Naive thymus-derived CD8-positive, alpha-beta T cell (primary cell): ENCODE measurements around the gene ZFPM1. TPM values are rescaled to one million over a fixed set of nuclear protein-coding genes. Genes with fewer than 3 reads are reported as not detected.
A peak's percentile ranks its signal among the peaks of the same experiment; 100 is the strongest.

Experiments
- ATAC-seq, 2 donors: fragments of 150-1000 bp; cut with Tn5 transposase in 1 of 2; sonication (Bioruptor Pico), chemical (Tn5 transposase) in 1 of 2; 1 replicate in 1 of 2; 2 replicates in 1 of 2; pipeline ENCODE4 v1.10.0; 2021; ENCODE audit warnings: mild to moderate bottlenecking in 2 of 2, moderate library complexity in 2 of 2
- POLR2A ChIA-PET: fragments of 350-600 bp; sonication (Branson Sonifier 250); formaldehyde crosslinking; loops from one replicate; lab custom pipeline; 2021; ENCODE audit warnings: antibody characterized with exemption; lab: Charles Lee
- DNase-seq, 10 donors: peaks; one replicate each; pipeline versions ENCODE4 v3.0.0 to v3.0.0-alpha.2; 2020 to 2022
- H3K27ac Mint-ChIP-seq, 10 donors: one replicate each; pipeline ENCODE4 v1.8.0; 2020 to 2022; ENCODE audit warnings: mild to moderate bottlenecking in 10 of 10, mixed read lengths in 10 of 10, moderate library complexity in 4 of 10, inconsistent platforms in 1 of 10
- H3K27me3 Mint-ChIP-seq, 5 donors: one replicate each; pipeline ENCODE4 v1.8.0; 2021 to 2022; ENCODE audit warnings: mixed read lengths in 5 of 5
- H3K36me3 Mint-ChIP-seq, 3 donors: one replicate each; pipeline ENCODE4 v1.8.0; 2020 to 2022; ENCODE audit warnings: mixed read lengths in 3 of 3, mild to moderate bottlenecking in 2 of 3, inconsistent platforms in 1 of 3
- H3K4me1 Mint-ChIP-seq, 4 donors: one replicate each; pipeline ENCODE4 v1.8.0; 2021 to 2022; ENCODE audit warnings: mixed read lengths in 4 of 4
- H3K4me3 Mint-ChIP-seq, 10 donors: one replicate each; pipeline ENCODE4 v1.8.0; 2020 to 2022; ENCODE audit warnings: mild to moderate bottlenecking in 10 of 10, mixed read lengths in 10 of 10, moderate library complexity in 6 of 10, inconsistent platforms in 1 of 10
- H3K9me3 Mint-ChIP-seq, 9 donors: one replicate each; pipeline ENCODE4 v1.8.0; 2020 to 2022; ENCODE audit warnings: mixed read lengths in 9 of 9, mild to moderate bottlenecking in 3 of 9, inconsistent platforms in 1 of 9, moderate library complexity in 1 of 9
- microRNA-seq: library from miRNA; unstranded; fragments of <30 nt; microRNA quantifications from one replicate; pipeline ENCODE4 v1.2.0, GENCODE V29; 2022; ENCODE audit warnings: borderline microRNAs expressed
- polyA plus RNA-seq, 3 donors: library from polyadenylated mRNA; unstranded; fragments of 300-500 nt; fragmentation: Illumina TruSeq; gene quantifications; one replicate each; pipeline ENCODE4 v1.2.3, GENCODE V29; 2021
- total RNA-seq, 8 experiments: library from RNA in 2 of 8; stranded (reverse) in 2 of 8; gene quantifications; one replicate each; pipeline ENCODE4 v1.2.3 and lab custom pipeline; 2021 to 2026

The ZFPM1 gene
- total and polyA plus RNA-seq, 5 experiments from 2014 or later, result 0.23 to 10.8 (median 0.36) TPM

DNA sequence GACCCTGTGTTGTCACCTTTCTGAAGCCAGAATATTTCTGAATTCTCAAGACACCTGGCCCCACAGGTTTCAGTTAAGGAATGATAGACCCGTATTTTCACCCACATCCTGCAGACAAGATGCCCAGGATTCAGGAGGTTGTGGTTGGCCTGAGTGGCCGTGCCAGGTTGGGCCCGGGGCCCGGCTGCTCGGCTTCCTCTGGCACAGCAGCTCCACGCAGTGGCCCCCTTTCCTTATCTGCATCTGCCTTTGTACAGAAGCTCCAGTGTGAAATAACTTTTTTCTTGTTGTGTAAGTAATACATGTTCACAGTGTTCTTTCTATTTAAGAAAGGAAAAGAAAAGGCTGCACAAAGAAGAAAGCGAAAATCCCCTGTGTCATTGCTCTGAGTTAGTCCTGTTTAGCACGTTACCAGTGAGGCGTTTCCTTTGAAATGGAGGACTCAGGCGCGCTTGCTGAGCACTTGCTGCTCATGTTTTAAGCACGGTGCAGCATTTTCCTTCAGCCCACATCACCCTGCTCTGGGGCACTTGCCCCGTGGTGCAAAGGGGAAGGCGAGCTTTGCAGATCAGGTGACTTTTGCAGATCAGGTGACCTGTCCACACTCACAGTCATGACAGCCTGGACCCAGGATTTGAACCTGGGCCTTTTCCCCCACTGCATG lies 130.0 kb downstream of the ZFPM1 start:
- Mint-ChIP-seq H3K4me3 (peak overlapping the region in 3 of 10 donors; percentile 14 to 23 (median 22)), H3K27me3 (no peaks in the 10 kb centered on the region), H3K27ac (peak overlapping the region in 6 of 10 donors; percentile 27 to 75 (median 40)), H3K36me3 (peaks cover 5 to 66% (median 7%) of the 10 kb centered on the region in 3 donors), H3K9me3 (no peaks in the 10 kb centered on the region), H3K4me1 (peaks cover 30 to 70% (median 47%) of the 10 kb centered on the region in 4 donors)
- POLR2A ChIA-PET, result interaction anchor here (1.4 kb wide), 1 partner anchor 11 kb away, joined by 3 read pairs; no protein-coding TSS in a partner anchor
- ATAC-seq (no peak), DNase-seq (no peak)

DNA sequence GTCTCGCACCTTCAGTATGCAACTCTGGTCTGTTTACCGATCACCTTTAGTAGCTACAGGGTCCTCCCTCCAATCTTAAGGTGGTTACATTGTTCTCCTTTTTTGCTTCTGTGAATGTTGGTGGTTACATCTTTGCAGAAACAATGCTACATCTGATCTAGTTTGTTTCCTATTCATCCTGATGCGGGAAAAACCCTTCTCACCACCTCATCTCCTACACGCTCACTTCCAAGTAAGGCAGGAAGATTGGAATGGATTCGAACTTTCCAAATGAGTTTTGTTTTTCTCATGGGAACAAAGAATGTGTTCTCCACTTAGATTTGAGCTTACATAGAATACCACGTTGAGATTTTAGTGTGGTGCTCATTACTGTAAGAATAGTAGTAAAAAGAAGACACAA lies 131.6 kb downstream of the ZFPM1 start:
- Mint-ChIP-seq H3K9me3 (no peaks in the 10 kb centered on the region), H3K4me3 (no peak overlapping the region), H3K4me1 (peaks cover 22 to 65% (median 36%) of the 10 kb centered on the region in 4 donors), H3K27ac (peak overlapping the region in 3 of 10 donors; percentile 2 to 79 (median 13)), H3K36me3 (peaks cover 9 to 67% (median 10%) of the 10 kb centered on the region in 3 donors), H3K27me3 (no peaks in the 10 kb centered on the region)
- ATAC-seq (no peak), DNase-seq (no peak)
- POLR2A ChIA-PET, result interaction anchor here (0.5 kb wide), 1 partner anchor 64 kb away, joined by 4 read pairs; no protein-coding TSS in a partner anchor

DNA sequence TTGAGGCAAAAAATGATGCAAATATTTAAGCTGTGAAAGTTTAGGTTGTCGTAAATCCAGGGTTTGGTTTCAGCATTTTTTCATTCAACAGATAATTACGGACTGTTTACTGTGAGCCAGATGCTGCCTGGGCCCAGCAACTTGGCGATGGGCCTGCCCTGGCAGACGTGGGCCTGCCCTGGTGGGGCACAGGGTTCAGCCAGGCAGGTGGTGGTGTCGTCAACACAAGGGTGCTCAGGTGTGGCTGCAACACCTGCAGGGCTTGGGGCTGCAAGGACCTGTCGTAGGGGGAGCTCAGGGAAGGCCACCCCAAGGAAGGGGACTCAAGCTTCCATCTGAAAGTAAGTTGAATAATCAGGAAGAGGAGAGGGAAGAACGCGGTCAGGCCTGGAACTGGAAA lies 132.2 kb downstream of the ZFPM1 start:
- H3K27me3 Mint-ChIP-seq, result no peaks in the 10 kb centered on the region

DNA sequence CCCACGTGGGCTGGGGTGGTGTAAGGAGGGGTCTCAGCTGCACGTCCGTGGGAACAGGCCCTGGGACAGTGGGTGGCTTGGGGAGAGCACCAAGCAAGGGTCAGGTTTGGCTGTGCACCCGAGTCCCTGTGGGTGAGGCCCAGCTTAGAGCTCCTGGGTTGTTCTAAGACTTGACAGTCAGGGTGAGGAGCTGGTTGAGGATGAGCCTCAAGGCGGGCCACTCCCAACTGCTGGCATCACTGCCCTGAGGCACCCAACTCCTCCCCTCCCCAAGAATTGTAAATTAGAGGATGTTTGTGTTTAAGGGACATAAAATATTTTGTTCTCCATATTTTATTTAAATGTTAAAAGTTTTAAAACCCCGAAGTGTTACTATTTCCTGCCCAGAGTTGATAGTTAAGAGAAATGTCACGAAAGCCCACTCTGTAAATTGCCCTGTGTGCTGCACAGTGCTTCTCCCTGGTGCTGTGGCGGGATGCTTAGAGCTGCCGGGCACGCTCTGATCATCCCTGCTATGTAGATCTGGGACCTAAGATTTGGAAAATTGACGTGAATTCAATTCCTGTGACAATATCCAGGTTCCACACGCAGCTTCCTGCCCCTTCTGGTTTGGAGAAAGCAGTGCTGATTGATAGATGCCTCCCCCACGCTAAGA lies 133.0 kb downstream of the ZFPM1 start:
- ATAC-seq (no peak), DNase-seq (no peak)
- POLR2A ChIA-PET, result interaction anchor here (1.1 kb wide), 1 partner anchor 47 kb away, joined by 3 read pairs; no protein-coding TSS in a partner anchor
- Mint-ChIP-seq H3K4me1 (peaks cover 17 to 54% (median 27%) of the 10 kb centered on the region in 4 donors), H3K27me3 (no peaks in the 10 kb centered on the region), H3K36me3 (peaks cover 9 to 64% (median 10%) of the 10 kb centered on the region in 3 donors), H3K27ac (no peak overlapping the region), H3K9me3 (no peaks in the 10 kb centered on the region), H3K4me3 (no peak overlapping the region)

More for the DNA sequence above, 132.2 kb downstream of the ZFPM1 start:
- Mint-ChIP-seq H3K4me1 (peaks cover 21 to 62% (median 34%) of the 10 kb centered on the region in 4 donors), H3K36me3 (peaks cover 9 to 66% (median 10%) of the 10 kb centered on the region in 3 donors), H3K4me3 (no peak overlapping the region), H3K27ac (peak overlapping the region in 5 of 10 donors; percentile 61 to 86 (median 74)), H3K9me3 (no peaks in the 10 kb centered on the region)
- ATAC-seq (no peak), DNase-seq (no peak)
- POLR2A ChIA-PET, result interaction anchor here (1.1 kb wide), 1 partner anchor 48 kb away, joined by 3 read pairs; no protein-coding TSS in a partner anchor

Small RNA genes lying within 50 kb of the gene (microRNA-seq; reads per million reads assigned to microRNA genes)
- gene MIR5189, result not detected

Other genes with a start within 250 kb of the ZFPM1 start
- 1 to 10 TPM; 2.0 to 2.1 TPM for gene ZNF469, start 70.3 kb upstream of the ZFPM1 start, total RNA-seq
- under 1 TPM; 0.01 to 0.10 (median 0.09) TPM for gene ZNF469, start 70.3 kb upstream of the ZFPM1 start, polyA plus RNA-seq
- 10 to 100 TPM; 78.7 to 81.2 TPM for gene ZC3H18, start 117.1 kb downstream of the ZFPM1 start, total RNA-seq
- gene ZC3H18, start 117.1 kb downstream of the ZFPM1 start, polyA plus RNA-seq, result 10 to 100 TPM in 2 of 3 donors, 1 to 10 TPM in 1; 7.3 to 25.1 (median 15.9) TPM
- gene IL17C, start 185.3 kb downstream of the ZFPM1 start, total RNA-seq, result under 1 TPM; 0.49 to 0.60 TPM
- under 1 TPM in 2 of 3 donors, not detected in 1; 0.16 to 0.69 TPM for gene IL17C, start 185.3 kb downstream of the ZFPM1 start, polyA plus RNA-seq
- 100 to 1,000 TPM; 231 to 235 TPM for gene CYBA, start 197.8 kb downstream of the ZFPM1 start, total RNA-seq
- 100 to 1,000 TPM; 625 to 787 (median 649) TPM for gene CYBA, start 197.8 kb downstream of the ZFPM1 start, polyA plus RNA-seq
- gene MVD, start 209.8 kb downstream of the ZFPM1 start, total RNA-seq, result 10 to 100 TPM; 40.2 to 42.7 TPM
- gene MVD, start 209.8 kb downstream of the ZFPM1 start, polyA plus RNA-seq, result 10 to 100 TPM; 14.4 to 20.4 (median 18.5) TPM
- 1 to 10 TPM; 2.3 to 2.5 TPM for gene SNAI3, start 233.2 kb downstream of the ZFPM1 start, total RNA-seq
- 1 to 10 TPM; 3.3 to 6.1 (median 5.3) TPM for gene SNAI3, start 233.2 kb downstream of the ZFPM1 start, polyA plus RNA-seq